Stimulated activated naive B cell treated with anti-CD40 and anti-IgM and Interleukin-4, amounts not matched to agents 10 μg/mL and 1 μg/mL and 100 μg/mL, for 72 hours (primary cell): ENCODE results near the gene CAMK1G.
A peak's percentile ranks its signal among the peaks of the same experiment; 100 is the strongest.

Experiments used
- ATAC-seq, 2 donors: fragments of 150-1000 bp; cut with Tn5 transposase; replicated peaks; 2 replicates each; pipeline ENCODE4 v1.10.0; 2021; ENCODE audit warnings: moderate library complexity in 1 of 2
- DNase-seq: peaks from one replicate; pipeline ENCODE4 v3.0.0; 2021
- H3K27ac Mint-ChIP-seq: one replicate; pipeline ENCODE4 v1.8.0; 2022; ENCODE audit warnings: mild to moderate bottlenecking, mixed read lengths
- H3K27me3 Mint-ChIP-seq, 2 donors: one replicate each; pipeline ENCODE4 v1.8.0; 2022; ENCODE audit warnings: mixed read lengths in 2 of 2
- H3K36me3 Mint-ChIP-seq, 2 donors: one replicate each; pipeline ENCODE4 v1.8.0; 2022; ENCODE audit warnings: mixed read lengths in 2 of 2, mild to moderate bottlenecking in 1 of 2
- H3K4me1 Mint-ChIP-seq, 2 donors: one replicate each; pipeline ENCODE4 v1.8.0; 2022; ENCODE audit warnings: mixed read lengths in 2 of 2, mild to moderate bottlenecking in 1 of 2
- H3K4me3 Mint-ChIP-seq, 2 donors: one replicate each; pipeline ENCODE4 v1.8.0; 2022; ENCODE audit warnings: mild to moderate bottlenecking in 2 of 2, mixed read lengths in 2 of 2, moderate library complexity in 1 of 2
- H3K9me3 Mint-ChIP-seq, 2 donors: one replicate each; pipeline ENCODE4 v1.8.0; 2022; ENCODE audit warnings: mixed read lengths in 2 of 2, mild to moderate bottlenecking in 1 of 2

Gene CAMK1G

GRCh38 chr1:209643285-209644020, 59.9 kb downstream of the CAMK1G start:
- Mint-ChIP-seq H3K9me3 (no peaks in the 10 kb centered on the region), H3K27me3 (peaks cover 14 to 31% of the 10 kb centered on the region in 2 donors), H3K4me3 (no peak overlapping the region), H3K4me1 (peaks cover 0 to 3% of the 10 kb centered on the region in 2 donors), H3K36me3 (no peaks in the 10 kb centered on the region), H3K27ac (no peak overlapping the region)
- ATAC-seq (no peak), DNase-seq (no peak)

- Mint-ChIP-seq H3K4me3 (no peak overlapping the region), H3K36me3 (no peaks in the 10 kb centered on the region), H3K27me3 (peaks cover 14 to 18% of the 10 kb centered on the region in 2 donors), H3K27ac (no peak overlapping the region), H3K4me1 (peaks cover 0 to 4% of the 10 kb centered on the region in 2 donors), H3K9me3 (no peaks in the 10 kb centered on the region)
- DNase-seq (no peak), ATAC-seq (no peak)
Measured at GRCh38 chr1:209645574-209646452, 62.3 kb downstream of the CAMK1G start.

- peaks cover 14 to 18% of the 10 kb centered on the region in 2 donors for H3K27me3 Mint-ChIP-seq
- no peak for ATAC-seq
- no peak overlapping the region for H3K27ac Mint-ChIP-seq
- no peak overlapping the region for H3K4me3 Mint-ChIP-seq
- H3K9me3 Mint-ChIP-seq, result no peaks in the 10 kb centered on the region
- H3K36me3 Mint-ChIP-seq, result no peaks in the 10 kb centered on the region
- peaks cover 0 to 7% of the 10 kb centered on the region in 2 donors for H3K4me1 Mint-ChIP-seq
- no peak for DNase-seq
Measured at GRCh38 chr1:209646558-209646957, 63.0 kb downstream of the CAMK1G start.

GRCh38 chr1:209647156-209647555, 63.6 kb downstream of the CAMK1G start:
- no peak for DNase-seq
- Mint-ChIP-seq H3K9me3 (no peaks in the 10 kb centered on the region), H3K4me3 (no peak overlapping the region), H3K4me1 (peaks cover 0 to 7% of the 10 kb centered on the region in 2 donors), H3K27ac (no peak overlapping the region), H3K27me3 (peaks cover 14 to 18% of the 10 kb centered on the region in 2 donors), H3K36me3 (no peaks in the 10 kb centered on the region)
- no peak for ATAC-seq

- Mint-ChIP-seq H3K4me3 (no peak overlapping the region), H3K4me1 (peaks cover 0 to 8% of the 10 kb centered on the region in 2 donors), H3K9me3 (no peaks in the 10 kb centered on the region), H3K27me3 (peaks cover 10 to 18% of the 10 kb centered on the region in 2 donors), H3K27ac (no peak overlapping the region), H3K36me3 (no peaks in the 10 kb centered on the region)
- no peak for DNase-seq
- no peak for ATAC-seq
Measured at GRCh38 chr1:209648346-209648745, 64.8 kb downstream of the CAMK1G start.

GRCh38 chr1:209648931-209649776, 65.6 kb downstream of the CAMK1G start:
- Mint-ChIP-seq H3K4me1 (peaks cover 6 to 8% of the 10 kb centered on the region in 2 donors), H3K27ac (no peak overlapping the region), H3K4me3 (no peak overlapping the region), H3K9me3 (no peaks in the 10 kb centered on the region), H3K36me3 (no peaks in the 10 kb centered on the region), H3K27me3 (peaks cover 4 to 18% of the 10 kb centered on the region in 2 donors)
- DNase-seq, result no peak
- ATAC-seq, result no peak

- Mint-ChIP-seq H3K4me3 (no peak overlapping the region), H3K27me3 (peaks cover 11 to 19% of the 10 kb centered on the region in 2 donors), H3K36me3 (no peaks in the 10 kb centered on the region), H3K4me1 (peaks cover 6 to 8% of the 10 kb centered on the region in 2 donors), H3K27ac (no peak overlapping the region), H3K9me3 (no peaks in the 10 kb centered on the region)
- ATAC-seq (no peak), DNase-seq (no peak)
Measured at GRCh38 chr1:209650454-209650853, 66.9 kb downstream of the CAMK1G start.

- Mint-ChIP-seq H3K27me3 (peaks cover 10 to 18% of the 10 kb centered on the region in 2 donors), H3K27ac (peak overlapping the region; percentile 49), H3K4me3 (no peak overlapping the region), H3K9me3 (no peaks in the 10 kb centered on the region), H3K36me3 (no peaks in the 10 kb centered on the region), H3K4me1 (peaks cover 5 to 6% of the 10 kb centered on the region in 2 donors)
- ATAC-seq, result peak in 1 of 2 donors; percentile 72
- DNase-seq, result no peak
Measured at GRCh38 chr1:209651138-209651587, 67.6 kb downstream of the CAMK1G start.

GRCh38 chr1:209652121-209652735, 68.7 kb downstream of the CAMK1G start, which contains the start of gene LAMB3:
LAMB3 (minus strand) TSS chr1:209652425; CDS start chr1:209650944, 1,481 bp downstream.
- Mint-ChIP-seq H3K4me1 (peaks cover 5 to 6% of the 10 kb centered on the region in 2 donors), H3K9me3 (no peaks in the 10 kb centered on the region), H3K27me3 (peaks cover 13% of the 10 kb centered on the region in 2 donors), H3K36me3 (no peaks in the 10 kb centered on the region), H3K4me3 (no peak within 1 kb of the TSS), H3K27ac (peak within 1 kb of the TSS; percentile 53)
- DNase-seq, result no peak
- ATAC-seq, result peak in 1 of 2 donors; percentile 24

GRCh38 chr1:209652873-209653401, 69.4 kb downstream of the CAMK1G start:
- Mint-ChIP-seq H3K27me3 (peaks cover 17 to 18% of the 10 kb centered on the region in 2 donors), H3K4me3 (no peak overlapping the region), H3K4me1 (peaks cover 5 to 6% of the 10 kb centered on the region in 2 donors), H3K27ac (peak overlapping the region; percentile 53), H3K9me3 (no peaks in the 10 kb centered on the region), H3K36me3 (no peaks in the 10 kb centered on the region)
- DNase-seq (no peak), ATAC-seq (peak in 1 of 2 donors; percentile 26)

- no peaks in the 10 kb centered on the region for H3K9me3 Mint-ChIP-seq
- H3K4me1 Mint-ChIP-seq, result peaks cover 5 to 7% of the 10 kb centered on the region in 2 donors
- DNase-seq, result no peak
- H3K27me3 Mint-ChIP-seq, result peaks cover 21 to 24% of the 10 kb centered on the region in 2 donors
- no peaks in the 10 kb centered on the region for H3K36me3 Mint-ChIP-seq
- peak in 1 of 2 donors; percentile 16 for ATAC-seq
- no peak overlapping the region for H3K27ac Mint-ChIP-seq
- no peak overlapping the region for H3K4me3 Mint-ChIP-seq
Measured at GRCh38 chr1:209653915-209654351, 70.4 kb downstream of the CAMK1G start.

GRCh38 chr1:209655411-209656231, 72.1 kb downstream of the CAMK1G start:
- H3K4me3 Mint-ChIP-seq, result no peak overlapping the region
- H3K9me3 Mint-ChIP-seq, result no peaks in the 10 kb centered on the region

More at GRCh38 chr1:209655411-209656231, 72.1 kb downstream of the CAMK1G start:
- H3K27me3 Mint-ChIP-seq, result peaks cover 24 to 32% of the 10 kb centered on the region in 2 donors
- peaks cover 10 to 19% of the 10 kb centered on the region in 2 donors for H3K4me1 Mint-ChIP-seq
- H3K36me3 Mint-ChIP-seq, result no peaks in the 10 kb centered on the region
- ATAC-seq (no peak), DNase-seq (no peak)
- H3K27ac Mint-ChIP-seq, result no peak overlapping the region
